ENCODE data around the gene EPB41L3.

The EPB41L3 gene

DNA sequence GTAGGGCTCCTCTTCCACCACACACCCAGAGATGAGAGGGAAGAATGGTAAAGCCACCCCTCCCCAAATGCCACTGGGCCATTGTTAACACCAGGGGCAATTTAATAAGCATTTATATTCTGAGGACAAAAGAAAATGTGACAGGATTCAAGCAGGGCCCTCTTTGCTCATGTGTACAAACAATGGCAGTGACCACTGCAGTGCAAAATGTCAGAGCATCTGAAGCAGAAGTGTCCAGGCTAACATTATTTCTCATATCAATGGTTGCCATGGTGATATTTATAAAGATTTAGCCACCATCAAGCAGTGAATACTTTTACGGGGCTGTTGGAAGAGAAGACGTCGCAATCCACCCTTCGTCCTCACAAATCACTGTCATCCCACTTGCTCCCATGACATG, 10.8 kb upstream of the EPB41L3 start:
- peaks cover 5% of the 10 kb centered on the region for H3K9me3 Mint-ChIP-seq

DNA sequence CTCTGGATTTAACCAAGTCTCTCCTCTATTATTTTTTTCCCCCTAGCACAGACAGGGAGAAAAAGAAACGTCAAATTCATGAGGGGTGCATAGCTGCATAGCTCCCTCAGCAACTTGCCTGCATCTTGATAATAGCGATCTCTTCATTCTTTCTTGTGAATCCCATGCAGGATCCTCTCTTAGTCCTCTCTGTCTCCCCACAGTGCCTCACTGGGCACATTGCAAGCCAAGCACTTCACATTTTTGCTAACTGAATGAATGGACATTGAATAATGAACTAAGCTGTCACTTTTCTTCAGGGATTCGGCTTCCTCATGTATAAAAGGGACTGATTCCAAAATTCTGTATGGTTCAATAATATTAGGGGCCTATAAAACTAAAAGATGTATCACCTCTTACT, 2.9 kb upstream of the EPB41L3 start:
- Mint-ChIP-seq H3K4me3 (no peak overlapping the region), H3K27me3 (peaks cover 50% of the 10 kb centered on the region), H3K9me3 (no peaks in the 10 kb centered on the region), H3K4me1 (no peaks in the 10 kb centered on the region), H3K27ac (ENCODE audit: low read depth) (no peak overlapping the region), H3K36me3 (ENCODE audit: insufficient read depth) (no peaks in the 10 kb centered on the region)
- ATAC-seq (replicated peaks; ENCODE audit: extremely low read depth, poor library complexity, severe bottlenecking) (no peak), DNase-seq (ENCODE audit: low spot score in 2 of 2) (no peak)

More for the DNA sequence above, 10.8 kb upstream of the EPB41L3 start:
- Mint-ChIP-seq H3K27ac (ENCODE audit: low read depth) (no peak overlapping the region), H3K4me1 (no peaks in the 10 kb centered on the region), H3K4me3 (no peak overlapping the region), H3K27me3 (peaks cover 19% of the 10 kb centered on the region), H3K36me3 (ENCODE audit: insufficient read depth) (no peaks in the 10 kb centered on the region)
- ATAC-seq (replicated peaks; ENCODE audit: extremely low read depth, poor library complexity, severe bottlenecking): no peak
- DNase-seq (ENCODE audit: low spot score in 2 of 2): no peak

DNA sequence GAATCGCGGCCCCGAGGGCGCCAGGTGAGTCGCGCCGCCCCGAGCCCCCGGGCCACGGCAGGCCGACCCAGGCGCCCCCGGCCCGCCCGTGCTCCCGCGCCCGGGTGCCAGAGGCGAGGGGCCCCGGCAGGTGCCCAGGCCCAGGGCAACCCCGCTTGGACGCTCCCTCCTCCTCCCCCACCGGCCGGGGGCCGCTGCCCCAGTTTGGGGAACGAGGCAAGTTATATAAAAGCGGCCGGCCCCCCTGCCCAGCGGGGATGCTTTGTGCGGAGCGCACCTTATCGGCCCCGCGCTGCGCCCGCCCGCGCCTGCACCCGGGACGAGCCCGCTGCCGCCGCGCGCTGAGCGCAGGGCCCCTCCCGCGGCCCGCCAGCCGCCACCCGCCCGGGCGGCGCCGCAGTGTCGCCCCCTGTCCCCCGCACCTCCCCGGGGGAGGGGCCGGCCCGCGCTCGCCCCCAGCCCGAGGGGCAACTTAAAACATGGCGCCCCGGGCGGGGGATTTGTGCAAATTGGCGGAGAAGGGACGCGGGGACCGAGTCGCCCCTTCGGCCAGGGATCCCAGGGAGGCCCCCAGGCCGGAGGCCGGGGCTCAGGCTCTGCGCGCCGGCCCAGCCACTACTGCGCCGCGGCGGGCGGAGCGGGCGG, 639 bp downstream of the EPB41L3 start:
- Mint-ChIP-seq H3K36me3 (ENCODE audit: insufficient read depth) (no peaks in the 10 kb centered on the region), H3K4me1 (no peaks in the 10 kb centered on the region), H3K27ac (ENCODE audit: low read depth) (no peak overlapping the region), H3K9me3 (no peaks in the 10 kb centered on the region), H3K27me3 (peaks cover 53% of the 10 kb centered on the region), H3K4me3 (no peak overlapping the region)
- DNase-seq (ENCODE audit: low spot score in 2 of 2) (no peak), ATAC-seq (replicated peaks; ENCODE audit: extremely low read depth, poor library complexity, severe bottlenecking) (no peak)

DNA sequence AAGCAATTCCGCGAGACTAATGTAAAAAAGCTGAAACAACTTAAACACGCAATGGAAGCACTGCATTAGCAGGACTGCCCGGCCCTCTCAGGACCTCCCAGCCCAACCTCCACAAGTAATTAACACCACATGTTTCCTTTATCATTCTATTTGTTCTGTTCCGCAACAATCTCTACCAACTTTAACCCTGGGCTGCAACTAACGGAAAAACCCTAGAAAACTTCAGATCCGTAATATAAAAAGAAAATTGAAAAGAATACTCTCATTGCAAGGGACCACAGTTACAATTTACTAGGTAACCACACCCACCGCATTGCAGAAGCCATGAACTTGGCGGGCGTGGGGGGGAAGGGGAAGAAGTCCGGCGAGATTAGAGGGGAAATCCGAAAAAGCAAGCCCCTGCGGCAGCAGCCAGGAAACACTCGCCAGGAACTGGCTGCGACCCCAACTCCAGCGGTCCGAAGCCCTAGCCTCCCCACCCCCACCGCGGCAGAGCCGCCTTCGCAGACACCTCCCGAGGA, 1.2 kb downstream of the EPB41L3 start:
- peaks cover 50% of the 10 kb centered on the region for H3K27me3 Mint-ChIP-seq
- H3K27ac Mint-ChIP-seq (ENCODE audit: low read depth): no peak overlapping the region

DNA sequence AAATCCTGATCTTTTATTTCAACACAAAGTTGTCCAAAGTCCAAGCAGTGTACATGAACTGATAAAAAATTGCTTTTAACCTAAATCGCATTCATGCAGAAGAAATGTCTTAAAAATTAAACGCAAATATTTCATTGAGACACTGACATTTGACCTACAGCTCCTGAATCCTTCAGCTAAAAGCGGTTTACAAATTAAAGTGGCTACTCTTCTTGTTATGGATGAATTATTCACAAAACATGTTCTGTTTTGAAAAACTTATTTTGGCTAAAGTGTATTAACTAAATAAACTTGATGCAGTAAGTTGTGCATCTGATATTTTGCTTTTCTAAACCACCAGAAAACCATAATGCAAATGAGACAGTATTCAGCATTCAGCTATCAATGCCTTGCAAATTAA, 2.2 kb downstream of the EPB41L3 start:
- no peaks in the 10 kb centered on the region for H3K9me3 Mint-ChIP-seq
- H3K36me3 Mint-ChIP-seq (ENCODE audit: insufficient read depth): no peaks in the 10 kb centered on the region
- H3K4me3 Mint-ChIP-seq: no peak overlapping the region
- H3K4me1 Mint-ChIP-seq: no peaks in the 10 kb centered on the region
- H3K27me3 Mint-ChIP-seq: peaks cover 41% of the 10 kb centered on the region
- DNase-seq (ENCODE audit: low spot score in 2 of 2) (no peak), ATAC-seq (replicated peaks; ENCODE audit: extremely low read depth, poor library complexity, severe bottlenecking) (no peak)
- H3K27ac Mint-ChIP-seq (ENCODE audit: low read depth): no peak overlapping the region

More for the DNA sequence above, 1.2 kb downstream of the EPB41L3 start:
- no peak overlapping the region for H3K4me3 Mint-ChIP-seq
- no peaks in the 10 kb centered on the region for H3K4me1 Mint-ChIP-seq
- no peaks in the 10 kb centered on the region for H3K9me3 Mint-ChIP-seq
- no peaks in the 10 kb centered on the region for H3K36me3 Mint-ChIP-seq (ENCODE audit: insufficient read depth)
- ATAC-seq (replicated peaks; ENCODE audit: extremely low read depth, poor library complexity, severe bottlenecking) (no peak), DNase-seq (ENCODE audit: low spot score in 2 of 2) (no peak)

DNA sequence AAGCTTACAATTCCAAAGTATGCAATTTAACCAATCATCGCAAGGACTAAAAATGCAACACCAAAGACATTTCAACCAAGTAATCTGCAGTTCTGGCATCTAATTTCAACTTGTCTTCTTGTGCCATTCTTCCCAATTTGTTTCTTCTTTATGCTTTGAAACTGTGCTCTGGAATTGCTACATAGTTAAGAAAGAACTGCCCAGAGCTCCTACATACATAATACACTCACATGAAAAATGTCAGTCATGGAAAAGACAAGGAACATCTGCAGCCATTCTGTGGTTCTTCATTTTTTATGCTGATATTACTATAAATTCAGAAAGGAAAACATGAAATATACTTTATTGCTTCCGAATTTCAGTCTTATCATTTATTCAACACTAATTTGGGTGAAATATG, 4.4 kb downstream of the EPB41L3 start:
- Mint-ChIP-seq H3K4me1 (no peaks in the 10 kb centered on the region), H3K36me3 (ENCODE audit: insufficient read depth) (no peaks in the 10 kb centered on the region), H3K27me3 (peaks cover 41% of the 10 kb centered on the region), H3K9me3 (no peaks in the 10 kb centered on the region), H3K4me3 (no peak overlapping the region), H3K27ac (ENCODE audit: low read depth) (no peak overlapping the region)
- no peak for DNase-seq (ENCODE audit: low spot score in 2 of 2)
- no peak for ATAC-seq (replicated peaks; ENCODE audit: extremely low read depth, poor library complexity, severe bottlenecking)

DNA sequence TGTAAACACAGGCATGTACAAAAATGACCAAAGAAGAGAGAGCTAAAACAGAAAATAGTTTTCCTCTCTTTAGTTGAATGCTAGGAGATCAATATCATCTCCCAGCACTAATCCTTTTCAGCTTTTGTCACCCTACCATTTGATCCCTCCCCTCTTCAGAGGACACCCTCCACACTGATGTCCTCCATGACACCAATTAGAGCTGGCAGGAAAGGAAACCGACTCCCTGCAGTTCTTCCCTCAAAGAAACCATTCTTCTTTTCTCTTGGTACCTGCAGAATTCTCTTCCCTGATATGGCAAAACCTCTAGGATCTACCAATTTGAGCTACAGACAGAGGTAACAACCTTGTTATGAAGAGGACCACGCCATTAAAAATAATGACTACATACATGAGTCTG, 5.3 kb downstream of the EPB41L3 start:
- Mint-ChIP-seq H3K27me3 (peaks cover 37% of the 10 kb centered on the region), H3K27ac (ENCODE audit: low read depth) (no peak overlapping the region), H3K4me1 (no peaks in the 10 kb centered on the region), H3K4me3 (no peak overlapping the region), H3K9me3 (no peaks in the 10 kb centered on the region), H3K36me3 (ENCODE audit: insufficient read depth) (no peaks in the 10 kb centered on the region)
- ATAC-seq (replicated peaks; ENCODE audit: extremely low read depth, poor library complexity, severe bottlenecking) (no peak), DNase-seq (ENCODE audit: low spot score in 2 of 2) (no peak)

DNA sequence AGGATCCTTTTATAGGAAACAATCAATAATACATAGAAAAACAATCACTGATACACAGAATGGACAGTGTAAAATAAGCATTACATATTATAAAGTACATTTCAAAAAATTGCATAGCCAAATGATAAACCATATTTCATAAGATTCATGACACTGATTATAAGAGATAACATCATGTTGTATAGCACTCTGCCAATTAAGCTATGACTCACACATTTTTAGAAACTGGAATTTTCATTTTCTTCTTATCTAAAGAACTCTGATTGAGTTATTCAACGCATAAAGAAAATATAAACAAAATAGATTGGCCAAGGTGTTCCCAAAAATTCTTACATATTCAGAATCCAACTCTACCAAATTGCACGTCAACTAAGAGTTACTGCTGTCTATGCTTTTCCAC, 5.9 kb downstream of the EPB41L3 start:
- no peaks in the 10 kb centered on the region for H3K9me3 Mint-ChIP-seq

DNA sequence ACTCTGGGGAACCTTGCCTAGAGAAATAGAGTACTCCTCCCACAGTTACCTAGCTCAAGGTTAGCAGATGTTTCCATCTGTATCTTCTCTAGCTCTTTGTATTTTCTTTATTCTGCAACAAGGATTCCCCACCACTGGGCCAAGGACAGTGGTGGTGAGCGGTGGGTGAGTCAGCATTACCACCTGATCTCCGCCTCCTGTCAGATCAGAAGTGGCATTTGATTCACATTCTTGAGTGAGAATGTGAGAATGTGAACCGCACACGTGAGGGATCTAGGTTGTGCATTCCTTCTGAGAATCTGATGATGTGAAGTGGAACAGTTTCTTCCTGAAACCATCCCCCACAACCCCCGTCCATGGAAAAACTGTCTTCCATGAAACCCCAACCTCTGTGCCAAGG, 9.0 kb downstream of the EPB41L3 start:
- no peaks in the 10 kb centered on the region for H3K36me3 Mint-ChIP-seq (ENCODE audit: insufficient read depth)
- H3K4me1 Mint-ChIP-seq: no peaks in the 10 kb centered on the region
- H3K9me3 Mint-ChIP-seq: no peaks in the 10 kb centered on the region
- ATAC-seq (replicated peaks; ENCODE audit: extremely low read depth, poor library complexity, severe bottlenecking) (no peak), DNase-seq (ENCODE audit: low spot score in 2 of 2) (no peak)
- peaks cover 27% of the 10 kb centered on the region for H3K27me3 Mint-ChIP-seq
- no peak overlapping the region for H3K27ac Mint-ChIP-seq (ENCODE audit: low read depth)
- H3K4me3 Mint-ChIP-seq: no peak overlapping the region

More for the DNA sequence above, 5.9 kb downstream of the EPB41L3 start:
- ATAC-seq (replicated peaks; ENCODE audit: extremely low read depth, poor library complexity, severe bottlenecking): no peak
- H3K27ac Mint-ChIP-seq (ENCODE audit: low read depth): no peak overlapping the region
- no peaks in the 10 kb centered on the region for H3K4me1 Mint-ChIP-seq
- H3K27me3 Mint-ChIP-seq: peaks cover 37% of the 10 kb centered on the region
- H3K36me3 Mint-ChIP-seq (ENCODE audit: insufficient read depth): no peaks in the 10 kb centered on the region
- DNase-seq (ENCODE audit: low spot score in 2 of 2): no peak
- H3K4me3 Mint-ChIP-seq: no peak overlapping the region

DNA sequence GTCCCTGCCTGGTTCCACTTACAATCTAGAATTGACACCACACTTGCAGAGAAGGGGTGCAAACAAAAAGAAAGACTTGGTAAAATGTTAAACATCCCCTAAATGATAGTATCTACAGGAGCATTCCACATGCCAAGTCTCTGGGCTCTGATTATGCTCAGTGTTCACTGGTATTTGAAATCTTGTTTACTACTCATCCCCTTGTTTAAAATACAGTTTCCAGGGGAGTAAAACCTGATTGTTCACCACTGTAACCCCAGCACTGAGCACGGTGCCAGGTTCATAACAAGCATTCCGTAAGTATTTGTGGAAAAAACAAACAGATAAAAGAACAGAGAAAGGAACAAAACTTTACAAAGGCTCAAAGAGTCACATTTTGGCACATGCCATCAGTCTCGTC, 11.7 kb downstream of the EPB41L3 start:
- no peak for DNase-seq (ENCODE audit: low spot score in 2 of 2)
- no peak overlapping the region for H3K4me3 Mint-ChIP-seq
- no peak for ATAC-seq (replicated peaks; ENCODE audit: extremely low read depth, poor library complexity, severe bottlenecking)
- H3K27ac Mint-ChIP-seq (ENCODE audit: low read depth): no peak overlapping the region
- peaks cover 26% of the 10 kb centered on the region for H3K27me3 Mint-ChIP-seq
- peaks cover 2% of the 10 kb centered on the region for H3K36me3 Mint-ChIP-seq (ENCODE audit: insufficient read depth)
- H3K9me3 Mint-ChIP-seq: no peaks in the 10 kb centered on the region
- no peaks in the 10 kb centered on the region for H3K4me1 Mint-ChIP-seq

DNA sequence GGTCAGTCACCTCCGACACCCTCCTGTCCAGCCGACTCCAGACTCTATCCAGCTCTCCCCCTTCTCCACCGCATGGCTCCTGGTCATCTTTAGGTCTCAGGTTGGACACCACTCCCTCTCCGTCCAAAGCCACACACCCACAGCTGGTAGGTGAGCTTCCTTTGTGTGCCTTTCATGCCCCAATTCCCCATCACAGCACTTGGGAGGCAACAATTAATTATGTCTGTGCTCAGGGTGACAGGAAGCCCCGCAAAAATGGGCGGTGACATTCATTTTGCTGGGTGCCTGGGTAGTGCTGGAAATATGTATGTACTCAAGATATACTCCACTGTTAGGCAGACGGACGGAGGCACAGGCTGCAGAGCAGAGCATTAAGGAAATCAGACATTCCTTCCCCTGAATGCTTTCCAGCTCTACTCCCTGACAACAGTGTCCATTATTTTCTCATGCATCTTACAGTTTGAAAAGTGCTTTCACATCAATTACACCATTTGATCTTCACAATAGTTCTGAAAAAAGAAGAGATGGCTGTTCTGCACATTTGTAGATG, 13.1 kb downstream of the EPB41L3 start:
- Mint-ChIP-seq H3K9me3 (no peaks in the 10 kb centered on the region), H3K4me1 (no peaks in the 10 kb centered on the region), H3K27me3 (peaks cover 22% of the 10 kb centered on the region), H3K4me3 (no peak overlapping the region), H3K36me3 (ENCODE audit: insufficient read depth) (peaks cover 2% of the 10 kb centered on the region), H3K27ac (ENCODE audit: low read depth) (no peak overlapping the region)
- ATAC-seq (replicated peaks; ENCODE audit: extremely low read depth, poor library complexity, severe bottlenecking) (no peak), DNase-seq (ENCODE audit: low spot score in 2 of 2) (no peak)

DNA sequence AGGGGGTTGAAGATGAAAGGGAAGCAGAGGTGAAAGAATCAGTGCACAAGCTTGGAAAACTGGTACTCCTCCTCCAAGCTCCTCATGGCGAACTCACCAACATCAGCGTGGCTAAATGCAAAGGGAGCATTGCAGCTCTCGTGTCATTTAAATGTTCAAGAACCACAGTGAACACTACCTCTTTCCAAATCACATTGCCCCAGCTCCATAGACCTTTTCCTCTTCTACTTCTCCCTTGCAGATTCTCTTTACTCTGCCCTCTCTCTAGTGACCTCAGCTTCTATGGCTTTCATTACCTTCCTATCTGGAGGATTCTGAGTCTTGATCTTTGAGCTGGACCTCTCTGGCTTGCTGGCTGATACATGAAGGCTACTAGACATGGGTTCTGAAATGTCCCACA, 14.3 kb downstream of the EPB41L3 start:
- no peak for DNase-seq (ENCODE audit: low spot score in 2 of 2)
- H3K27me3 Mint-ChIP-seq: peaks cover 17% of the 10 kb centered on the region
- no peak overlapping the region for H3K27ac Mint-ChIP-seq (ENCODE audit: low read depth)
- ATAC-seq (replicated peaks; ENCODE audit: extremely low read depth, poor library complexity, severe bottlenecking): no peak
- H3K36me3 Mint-ChIP-seq (ENCODE audit: insufficient read depth): peaks cover 2% of the 10 kb centered on the region
- no peaks in the 10 kb centered on the region for H3K4me1 Mint-ChIP-seq
- no peaks in the 10 kb centered on the region for H3K9me3 Mint-ChIP-seq
- no peak overlapping the region for H3K4me3 Mint-ChIP-seq

DNA sequence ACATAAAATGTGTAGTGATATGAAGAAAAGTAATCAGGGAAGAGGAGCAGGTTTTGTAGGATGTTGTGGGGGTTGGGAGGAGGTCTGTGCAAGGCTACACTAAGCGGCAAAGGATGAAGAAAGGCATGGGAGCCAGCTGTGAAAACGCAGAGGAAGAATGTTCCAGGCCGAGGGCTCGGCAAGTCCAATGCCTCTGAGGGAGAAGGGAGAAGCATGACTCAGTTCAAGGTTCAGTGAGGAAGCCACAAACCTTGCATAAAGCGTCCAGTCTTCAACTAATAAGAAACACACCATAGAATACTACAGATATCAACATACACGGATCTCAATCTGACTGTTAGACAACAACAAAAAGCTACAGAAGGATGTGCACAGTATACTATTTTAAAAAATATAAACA, 16.2 kb downstream of the EPB41L3 start:
- no peak overlapping the region for H3K4me3 Mint-ChIP-seq
- no peak for DNase-seq (ENCODE audit: low spot score in 2 of 2)
- H3K36me3 Mint-ChIP-seq (ENCODE audit: insufficient read depth): peaks cover 2% of the 10 kb centered on the region
- H3K4me1 Mint-ChIP-seq: no peaks in the 10 kb centered on the region
- H3K27me3 Mint-ChIP-seq: peaks cover 20% of the 10 kb centered on the region
- no peak overlapping the region for H3K27ac Mint-ChIP-seq (ENCODE audit: low read depth)
- no peaks in the 10 kb centered on the region for H3K9me3 Mint-ChIP-seq
- no peak for ATAC-seq (replicated peaks; ENCODE audit: extremely low read depth, poor library complexity, severe bottlenecking)

All from central memory CD8-positive, alpha-beta T cell (primary cell).